Measurements from ENCODE around the gene TMEM101.
"Not testable (repeated sequence)": the region's sequence is repeated elsewhere in the genome, so short reads cannot be mapped to it uniquely, and the experiment has no call there.

The TMEM101 gene

DNA sequence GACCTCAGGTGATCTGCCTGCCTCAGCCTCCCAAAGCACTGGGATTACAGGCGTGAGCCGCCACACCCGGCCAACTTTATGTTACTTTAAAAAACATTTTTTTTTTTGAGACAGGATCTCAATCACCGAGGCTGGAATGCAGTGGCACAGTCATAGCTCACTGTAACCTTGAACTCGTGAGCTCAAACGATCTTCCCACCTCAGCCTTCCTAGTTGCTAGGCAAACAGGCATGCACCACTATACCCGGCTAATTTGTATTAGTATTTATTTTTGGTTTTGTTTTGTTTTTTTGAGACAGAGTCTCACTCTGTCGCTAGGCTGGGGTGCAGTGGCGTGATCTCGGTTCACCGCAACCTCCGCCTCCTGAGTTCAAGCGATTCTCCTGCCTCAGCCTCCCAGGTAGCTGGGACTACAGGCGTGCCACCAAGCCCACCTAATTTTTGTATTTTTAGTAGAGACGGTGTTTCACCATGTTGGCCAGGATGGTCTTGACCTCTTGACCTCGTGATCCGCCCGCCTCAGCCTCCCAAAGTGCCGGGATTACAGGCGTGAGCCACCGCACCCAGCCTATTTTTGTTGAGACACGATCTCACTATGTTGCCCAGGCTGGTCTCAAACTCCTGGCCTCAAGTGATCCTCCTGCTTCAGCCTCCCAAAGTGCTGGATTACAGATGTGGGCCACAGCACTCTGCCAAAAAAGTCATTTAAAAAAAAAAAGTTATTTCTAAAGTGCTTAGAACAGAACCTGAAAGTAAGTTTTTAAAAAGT lies 42.1 kb downstream of the TMEM101 start:
- not testable (repeated sequence) for DNase-seq

DNA sequence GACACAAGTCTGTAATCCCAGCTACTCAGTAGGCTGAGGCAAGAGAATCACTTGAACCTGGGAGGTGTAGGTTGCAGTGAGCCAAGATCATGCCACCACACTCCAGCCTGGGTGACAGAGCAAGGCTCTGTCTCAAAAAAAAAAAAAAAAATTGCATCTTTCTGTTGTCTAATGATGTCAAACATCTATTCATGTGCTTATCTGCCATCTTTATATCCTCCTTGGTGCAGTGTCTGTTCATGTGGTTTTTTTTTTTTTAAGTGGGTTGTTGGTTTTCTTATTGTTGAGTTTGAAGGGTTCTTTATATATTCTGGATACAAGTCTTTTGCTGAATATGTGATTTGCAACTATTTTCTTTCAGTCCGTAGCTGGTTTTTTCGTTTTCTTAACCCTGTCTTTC lies 43.3 kb downstream of the TMEM101 start:
- DNase-seq = not testable (repeated sequence)

DNA sequence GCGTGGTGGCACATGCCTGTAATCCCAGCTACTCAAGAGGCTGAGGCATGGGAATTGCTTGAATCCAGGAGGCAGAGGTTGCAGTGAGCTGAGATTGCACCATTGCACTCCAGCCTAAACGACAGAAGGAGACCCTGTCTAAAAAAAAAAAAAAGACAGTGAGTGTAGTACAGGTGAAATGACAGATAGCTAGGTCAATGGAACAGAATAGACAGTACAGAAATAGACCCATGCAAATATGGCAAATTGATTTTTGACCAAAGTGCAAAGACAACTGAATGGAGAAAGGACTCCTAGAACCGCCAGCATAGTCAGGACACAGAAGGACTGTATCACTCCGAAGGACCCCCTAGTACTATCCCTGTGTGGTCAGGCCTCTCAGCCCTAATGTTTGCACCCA lies 44.4 kb downstream of the TMEM101 start:
- DNase-seq = no peak

DNA sequence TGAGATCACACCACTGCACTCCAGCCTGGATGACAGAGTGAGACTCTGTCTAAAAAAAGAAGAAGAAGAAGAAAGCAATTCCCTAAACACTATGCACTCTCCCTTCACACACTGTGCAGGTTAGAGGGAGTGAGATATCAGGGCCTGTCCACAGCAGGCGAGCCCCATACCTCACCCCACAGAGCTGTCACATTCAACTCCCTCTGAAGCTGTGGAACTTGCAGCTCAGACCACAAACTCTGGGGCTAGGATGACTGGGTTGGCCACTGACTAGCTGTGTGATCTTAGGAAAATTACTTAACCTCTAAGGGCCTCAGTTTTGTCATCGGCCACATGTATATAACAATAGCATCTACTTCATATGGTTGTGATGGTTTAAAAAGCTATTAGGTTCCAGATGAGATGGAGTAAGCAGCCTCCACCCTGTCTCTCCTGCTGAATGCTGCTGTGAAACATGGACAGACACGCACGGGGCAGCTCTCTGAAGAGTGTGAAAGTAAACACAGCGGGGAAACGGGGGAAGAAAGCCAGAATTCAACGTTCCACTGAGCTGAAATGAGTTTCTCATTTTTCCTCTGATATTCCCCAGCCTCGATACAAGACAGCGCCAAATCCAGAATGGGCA lies 47.4 kb downstream of the TMEM101 start:
- DNase-seq = no peak

DNA sequence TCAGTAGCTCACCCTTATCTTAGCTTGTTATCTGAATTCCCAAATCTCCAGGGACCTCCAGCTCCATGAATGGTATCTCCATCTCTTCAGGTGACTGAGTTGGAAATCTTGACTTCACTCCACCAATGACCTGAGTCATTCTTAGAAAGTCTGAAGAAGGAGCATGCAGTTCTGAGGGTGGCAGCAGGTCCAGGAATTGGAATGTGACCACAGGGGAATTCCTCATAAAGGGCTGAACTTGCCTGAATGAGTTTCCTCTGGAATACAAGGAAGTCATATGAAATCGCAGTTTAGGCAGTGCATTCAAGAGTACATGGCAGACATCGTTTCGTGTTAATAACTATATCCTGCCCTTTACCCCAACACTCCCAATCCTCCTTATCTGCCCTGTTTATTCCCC lies 48.5 kb downstream of the TMEM101 start:
- DNase-seq = no peak

DNA sequence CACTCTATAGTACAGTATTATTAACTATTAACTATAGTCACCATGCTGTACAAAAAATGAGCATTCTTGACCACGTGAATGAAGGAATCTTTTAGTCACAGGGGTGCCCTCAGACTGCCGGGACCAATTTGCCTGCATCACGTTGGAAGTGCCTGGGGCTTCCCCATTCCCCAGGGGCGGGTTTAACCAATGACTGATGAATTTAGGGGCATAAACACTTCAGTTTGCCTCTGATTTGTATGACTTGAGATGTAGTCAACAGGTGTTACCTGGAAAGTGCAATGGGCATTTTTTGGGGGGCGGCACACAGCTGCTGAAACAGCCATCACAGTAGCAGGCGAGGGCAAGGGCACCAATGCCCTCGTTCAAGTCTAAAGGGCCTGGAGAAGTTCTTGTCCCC lies 52.3 kb downstream of the TMEM101 start:
- DNase-seq = no peak

DNA sequence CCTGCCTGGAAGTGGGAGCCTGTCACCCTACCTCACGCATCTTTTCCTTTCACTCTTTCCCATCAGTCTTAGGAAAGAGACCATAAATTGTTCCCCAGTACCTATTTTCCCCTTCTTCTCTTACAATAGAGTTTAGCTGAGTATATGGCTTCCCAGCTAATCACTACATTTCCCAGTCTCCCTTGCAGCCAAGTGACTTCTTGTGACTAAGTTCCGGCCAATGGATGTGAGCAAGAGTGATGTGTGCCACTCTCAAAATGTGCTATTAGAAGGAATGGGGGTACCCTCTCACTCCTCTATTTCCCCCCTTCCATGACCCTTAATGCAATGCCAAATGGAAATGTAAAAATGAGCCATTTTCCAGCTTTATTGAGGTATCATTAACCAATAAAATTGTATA lies 52.8 kb downstream of the TMEM101 start:
- DNase-seq = no peak

DNA sequence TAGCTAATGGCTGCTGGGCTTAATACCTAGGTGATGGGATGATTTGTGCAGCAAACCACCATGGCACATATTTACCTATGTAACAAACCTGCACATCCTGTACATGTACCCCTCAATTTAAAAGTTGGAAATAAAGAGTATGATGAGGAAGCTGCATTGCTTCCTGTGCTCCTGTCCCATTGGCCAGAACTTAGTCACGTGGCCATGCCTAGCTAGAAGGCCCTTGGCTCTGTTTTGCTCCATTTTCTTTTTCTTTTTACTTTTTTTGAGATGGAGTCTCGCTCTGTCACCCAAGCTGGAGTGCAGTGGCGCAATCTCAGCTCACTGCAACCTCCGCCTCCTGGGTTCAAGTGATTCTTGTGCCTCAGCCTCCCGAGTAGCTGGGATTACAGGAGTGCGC lies 53.5 kb downstream of the TMEM101 start:
- not testable (repeated sequence) for DNase-seq

Data from NCI-H187 treated with DMSO at 0.1 percent for 48 hours (cell line).